Liver (tissue), 4 donors: Measurements from ENCODE around the gene C19orf12. TPM values are rescaled to one million over a fixed set of nuclear protein-coding genes. Genes with fewer than 3 reads are reported as not detected.

Source experiments
- polyA plus RNA-seq, 2 donors: library from polyadenylated mRNA; stranded (reverse) in 1 of 2; unstranded in 1 of 2; fragments of 200-250 nt in 1 of 2; fragments of >200 nt in 1 of 2; fragmentation: Nextera tagmentation in 1 of 2; extraction: Ambion mirVana in 1 of 2; gene quantifications; one replicate each; pipeline versions ENCODE4 v1.2.1 to v1.2.3, GENCODE V29; 2013 to 2015
- total RNA-seq, 2 donors: library from RNA; depleted of rRNA; stranded (reverse); fragments of >200 nt; gene quantifications; one replicate each; pipeline ENCODE4 v1.2.3, GENCODE V29; 2014
- donor health status: healthy.
- donor health status: healthy.
- donor health status: healthy.

The C19orf12 gene
- total and polyA plus RNA-seq, 4 donors = 21.2 to 82.8 (median 40.1) TPM

Other genes starting within 250 kb of the C19orf12 start
- not detected for gene VSTM2B, start 189.3 kb downstream of the C19orf12 start, total RNA-seq
- gene VSTM2B, start 189.3 kb downstream of the C19orf12 start, polyA plus RNA-seq = not detected
- 10 to 100 TPM; 33.7 to 35.2 TPM for gene POP4, start 109.0 kb downstream of the C19orf12 start, total RNA-seq
- gene POP4, start 109.0 kb downstream of the C19orf12 start, polyA plus RNA-seq = 10 to 100 TPM; 42.5 to 61.6 TPM
- gene PLEKHF1, start 49.8 kb downstream of the C19orf12 start, total RNA-seq = 10 to 100 TPM in 1 of 2 donors, 1 to 10 TPM in 1; 2.9 to 15.1 TPM
- 10 to 100 TPM in 1 of 2 donors, 1 to 10 TPM in 1; 5.0 to 12.8 TPM for gene PLEKHF1, start 49.8 kb downstream of the C19orf12 start, polyA plus RNA-seq
- gene CCNE1, start 96.7 kb upstream of the C19orf12 start, total RNA-seq = 10 to 100 TPM in 1 of 2 donors, under 1 TPM in 1; 0.84 to 19.5 TPM
- gene CCNE1, start 96.7 kb upstream of the C19orf12 start, polyA plus RNA-seq = under 1 TPM; 0.32 to 0.74 TPM
- gene URI1, start 227.0 kb upstream of the C19orf12 start, total RNA-seq = 10 to 100 TPM; 16.2 to 29.5 TPM
- gene URI1, start 227.0 kb upstream of the C19orf12 start, polyA plus RNA-seq = 10 to 100 TPM; 12.2 to 15.1 TPM